Breast epithelium (tissue), 3 donors: ENCODE data around the gene IGF1R.

Experiments
- POLR2A ChIP-seq: fragments of 450-650 bp; IDR thresholded peaks from one replicate; pipeline ENCODE4 v1.6.1; 2016; ENCODE audit warnings: antibody characterized with exemption, mild to moderate bottlenecking, moderate library complexity
- TF ChIP-seq, protein P1 (sequence below), 3 donors: fragments of 450-650 bp; IDR thresholded peaks; one replicate each; pipeline ENCODE4 v1.5.1; 2016 to 2017; ENCODE audit warnings: antibody characterized with exemption in 3 of 3, mild to moderate bottlenecking in 3 of 3, moderate library complexity in 3 of 3

- TF ChIP-seq, protein P1, sequence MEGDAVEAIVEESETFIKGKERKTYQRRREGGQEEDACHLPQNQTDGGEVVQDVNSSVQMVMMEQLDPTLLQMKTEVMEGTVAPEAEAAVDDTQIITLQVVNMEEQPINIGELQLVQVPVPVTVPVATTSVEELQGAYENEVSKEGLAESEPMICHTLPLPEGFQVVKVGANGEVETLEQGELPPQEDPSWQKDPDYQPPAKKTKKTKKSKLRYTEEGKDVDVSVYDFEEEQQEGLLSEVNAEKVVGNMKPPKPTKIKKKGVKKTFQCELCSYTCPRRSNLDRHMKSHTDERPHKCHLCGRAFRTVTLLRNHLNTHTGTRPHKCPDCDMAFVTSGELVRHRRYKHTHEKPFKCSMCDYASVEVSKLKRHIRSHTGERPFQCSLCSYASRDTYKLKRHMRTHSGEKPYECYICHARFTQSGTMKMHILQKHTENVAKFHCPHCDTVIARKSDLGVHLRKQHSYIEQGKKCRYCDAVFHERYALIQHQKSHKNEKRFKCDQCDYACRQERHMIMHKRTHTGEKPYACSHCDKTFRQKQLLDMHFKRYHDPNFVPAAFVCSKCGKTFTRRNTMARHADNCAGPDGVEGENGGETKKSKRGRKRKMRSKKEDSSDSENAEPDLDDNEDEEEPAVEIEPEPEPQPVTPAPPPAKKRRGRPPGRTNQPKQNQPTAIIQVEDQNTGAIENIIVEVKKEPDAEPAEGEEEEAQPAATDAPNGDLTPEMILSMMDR (IDR thresholded peaks at IDR 0.05) = no peak
- TF ChIP-seq POLR2A = no peak
Observed at GRCh38 chr15:98678484-98678883, 30.1 kb downstream of the IGF1R start.
